ENCODE data around the gene ABHD15. TPM values are rescaled to one million over a fixed set of nuclear protein-coding genes. Genes with fewer than 3 reads are reported as not detected.

Gene ABHD15
- total and polyA plus RNA-seq, 2 donors (not counting 1 experiment from before 2014, with no cell fraction given) = 10.9 to 44.1 TPM

DNA sequence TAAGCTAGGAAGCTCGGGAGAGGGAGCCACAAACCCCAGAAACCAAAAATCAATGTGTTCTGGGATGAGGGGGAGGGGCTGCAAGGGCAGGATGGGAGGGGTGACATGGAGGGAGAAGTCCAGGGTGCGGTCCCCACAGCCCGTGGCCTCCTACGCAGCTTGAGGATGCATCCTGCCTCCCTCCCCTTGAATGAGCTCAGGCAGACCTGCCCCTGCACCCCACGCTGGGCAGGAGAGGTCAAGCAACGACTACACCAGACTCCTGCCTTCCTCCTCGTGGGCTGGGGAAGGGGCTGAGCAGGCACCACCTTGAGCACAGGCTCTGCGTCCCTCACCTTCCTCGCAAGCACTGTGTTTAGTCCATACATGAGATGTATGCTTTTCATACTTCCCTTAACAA lies 30.0 kb upstream of the ABHD15 start:
- CTCF ChIA-PET = interaction anchor here (1.1 to 2.2 kb wide), 5 partner anchors 16 to 21 kb away, joined by 3 to 7 read pairs (median 4); no protein-coding TSS in a partner anchor
- TF ChIP-seq EZH2 (IDR thresholded peaks at IDR 0.05; ENCODE audit: borderline replicate concordance, insufficient read depth, low read depth, low read length, poor library complexity, severe bottlenecking) (no peak), CTCF (IDR thresholded peaks at IDR 0.05) (no peak)
- Mint-ChIP-seq H3K9me3 (ENCODE audit: insufficient read depth) (no peaks in the 10 kb centered on the region), H3K27ac (no peak overlapping the region), H3K4me3 (no peak overlapping the region), H3K4me1 (peaks cover 18% of the 10 kb centered on the region), H3K27me3 (no peaks in the 10 kb centered on the region)
- Histone ChIP-seq H4K20me1 (ENCODE audit: control insufficient read depth, insufficient read depth, low read length, poor library complexity, severe bottlenecking) (no peaks in the 10 kb centered on the region), H3K4me2 (replicated peaks; ENCODE audit: low read depth, low read length, poor library complexity, severe bottlenecking) (no peak overlapping the region), H3K27ac (ENCODE audit: low read length in 2 of 2) (no peak overlapping the region), H3K9me3 (ENCODE audit: control extremely low read depth in 1 of 3, control insufficient read depth in 2 of 3, insufficient read depth in 1 of 3, low read length in 2 of 3) (no peaks in the 10 kb centered on the region), H3K9ac (ENCODE audit: low read length) (no peak overlapping the region), H3K4me1 (ENCODE audit: control insufficient read depth in 2 of 2, insufficient read depth in 2 of 2, low read length in 2 of 2) (peaks cover 17 to 20% of the 10 kb centered on the region in 2 donors), H3K36me3 (replicated peaks in 1 of 2; ENCODE audit: control extremely low read depth in 1 of 2, control insufficient read depth in 1 of 2, extremely low read depth in 1 of 2, insufficient read depth in 2 of 2, low read length in 1 of 2) (no peaks in the 10 kb centered on the region), H2AFZ (ENCODE audit: insufficient read depth, low read depth, low read length, poor library complexity, severe bottlenecking) (no peak overlapping the region), H3K27me3 (replicated peaks in 1 of 4; ENCODE audit: control extremely low read depth in 1 of 4, control insufficient read depth in 3 of 4, insufficient read depth in 4 of 4, low read length in 3 of 4) (peaks cover 0 to 7% (median 2%) of the 10 kb centered on the region in 4 experiments), H3K4me3 (ENCODE audit: control extremely low read depth in 1 of 5, extremely low read depth in 1 of 5, insufficient read depth in 1 of 5, low read depth in 2 of 5, low read length in 4 of 5) (no peak overlapping the region), H3K79me2 (ENCODE audit: control insufficient read depth, insufficient read depth, low read length) (no peaks in the 10 kb centered on the region)
- intact Hi-C loops (cut with micrococcal nuclease) = no loop called here
- DNase-seq = no peak
- WGBS (ENCODE audit: insufficient coverage) = 90% methylated on average over 6 of the region's 9 CpGs
- ATAC-seq (ENCODE audit: low read depth) = no peak
- POLR2A ChIA-PET = no interaction called here

GRCh38 chr17:29595943-29596774 lies 29.3 kb upstream of the ABHD15 start:
- peaks cover 0 to 2% (median 0%) of the 10 kb centered on the region in 3 donors for H3K9me3 ChIP-seq (ENCODE audit: control extremely low read depth in 1 of 3, control insufficient read depth in 2 of 3, insufficient read depth in 1 of 3, low read length in 2 of 3)
- POLR2A ChIA-PET = no interaction called here

More at GRCh38 chr17:29595943-29596774, 29.3 kb upstream of the ABHD15 start:
- 93% methylated on average over 10 of the region's 12 CpGs for whole genome bisulfite sequencing (ENCODE audit: insufficient coverage)
- Mint-ChIP-seq H3K4me1 (peaks cover 25% of the 10 kb centered on the region), H3K27me3 (no peaks in the 10 kb centered on the region), H3K4me3 (no peak overlapping the region), H3K27ac (no peak overlapping the region), H3K9me3 (ENCODE audit: insufficient read depth) (no peaks in the 10 kb centered on the region)
- Histone ChIP-seq H3K79me2 (ENCODE audit: control insufficient read depth, insufficient read depth, low read length) (no peaks in the 10 kb centered on the region), H2AFZ (ENCODE audit: insufficient read depth, low read depth, low read length, poor library complexity, severe bottlenecking) (no peak overlapping the region), H3K36me3 (replicated peaks in 1 of 2; ENCODE audit: control extremely low read depth in 1 of 2, control insufficient read depth in 1 of 2, extremely low read depth in 1 of 2, insufficient read depth in 2 of 2, low read length in 1 of 2) (no peaks in the 10 kb centered on the region), H3K4me1 (ENCODE audit: control insufficient read depth in 2 of 2, insufficient read depth in 2 of 2, low read length in 2 of 2) (peaks cover 23 to 27% of the 10 kb centered on the region in 2 donors), H3K27me3 (replicated peaks in 1 of 4; ENCODE audit: control extremely low read depth in 1 of 4, control insufficient read depth in 3 of 4, insufficient read depth in 4 of 4, low read length in 3 of 4) (peaks cover 0 to 7% (median 2%) of the 10 kb centered on the region in 4 experiments), H3K9ac (ENCODE audit: low read length) (no peak overlapping the region), H3K4me3 (ENCODE audit: control extremely low read depth in 1 of 5, extremely low read depth in 1 of 5, insufficient read depth in 1 of 5, low read depth in 2 of 5, low read length in 4 of 5) (no peak overlapping the region), H4K20me1 (ENCODE audit: control insufficient read depth, insufficient read depth, low read length, poor library complexity, severe bottlenecking) (no peaks in the 10 kb centered on the region), H3K27ac (ENCODE audit: low read length in 2 of 2) (no peak overlapping the region), H3K4me2 (replicated peaks; ENCODE audit: low read depth, low read length, poor library complexity, severe bottlenecking) (no peak overlapping the region)
- ATAC-seq (ENCODE audit: low read depth) = no peak
- DNase-seq = no peak
- no peak for TF ChIP-seq CTCF (IDR thresholded peaks at IDR 0.05)
- TF ChIP-seq EZH2 (IDR thresholded peaks at IDR 0.05; ENCODE audit: borderline replicate concordance, insufficient read depth, low read depth, low read length, poor library complexity, severe bottlenecking) = no peak
- intact Hi-C loops (cut with micrococcal nuclease) = no loop called here
- CTCF ChIA-PET = interaction anchor here (1.1 to 2.2 kb wide), 4 partner anchors 16 to 22 kb away, joined by 3 to 7 read pairs (median 5); no protein-coding TSS in a partner anchor

Measured in B cell (primary cell).